Measurements from ENCODE around the gene PLCB3. TPM values are rescaled to one million over a fixed set of nuclear protein-coding genes. Genes with fewer than 3 reads are reported as not detected.

The PLCB3 gene
- total RNA-seq, 1 experiment from 2014 or later, result 48.1 TPM

DNA sequence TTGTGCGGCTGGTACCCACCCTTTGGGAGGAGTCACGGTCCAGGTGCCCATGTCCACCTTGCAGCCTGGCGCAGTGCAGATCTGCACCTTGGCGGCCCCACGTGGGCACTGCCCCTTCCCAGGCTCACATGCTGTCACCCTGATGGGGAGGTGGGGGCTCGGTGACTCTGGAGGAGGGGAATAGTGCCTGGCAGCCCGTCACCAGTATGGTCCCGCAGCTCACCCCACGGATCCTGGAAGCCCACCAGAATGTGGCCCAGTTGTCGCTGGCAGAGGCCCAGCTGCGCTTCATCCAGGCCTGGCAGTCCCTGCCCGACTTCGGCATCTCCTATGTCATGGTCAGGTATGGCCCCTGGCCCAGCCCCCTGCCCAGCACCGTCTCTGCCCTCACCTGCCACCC lies 30.5 kb upstream of the PLCB3 start:
- DNase-seq (ENCODE audit: low read depth), result no peak

- no peak for DNase-seq (ENCODE audit: low read depth)
Measured at GRCh38 chr11:64222651-64223000, 28.7 kb upstream of the PLCB3 start.

GRCh38 chr11:64223001-64223651 lies 28.2 kb upstream of the PLCB3 start:
- no peak for DNase-seq (ENCODE audit: low read depth)

DNA sequence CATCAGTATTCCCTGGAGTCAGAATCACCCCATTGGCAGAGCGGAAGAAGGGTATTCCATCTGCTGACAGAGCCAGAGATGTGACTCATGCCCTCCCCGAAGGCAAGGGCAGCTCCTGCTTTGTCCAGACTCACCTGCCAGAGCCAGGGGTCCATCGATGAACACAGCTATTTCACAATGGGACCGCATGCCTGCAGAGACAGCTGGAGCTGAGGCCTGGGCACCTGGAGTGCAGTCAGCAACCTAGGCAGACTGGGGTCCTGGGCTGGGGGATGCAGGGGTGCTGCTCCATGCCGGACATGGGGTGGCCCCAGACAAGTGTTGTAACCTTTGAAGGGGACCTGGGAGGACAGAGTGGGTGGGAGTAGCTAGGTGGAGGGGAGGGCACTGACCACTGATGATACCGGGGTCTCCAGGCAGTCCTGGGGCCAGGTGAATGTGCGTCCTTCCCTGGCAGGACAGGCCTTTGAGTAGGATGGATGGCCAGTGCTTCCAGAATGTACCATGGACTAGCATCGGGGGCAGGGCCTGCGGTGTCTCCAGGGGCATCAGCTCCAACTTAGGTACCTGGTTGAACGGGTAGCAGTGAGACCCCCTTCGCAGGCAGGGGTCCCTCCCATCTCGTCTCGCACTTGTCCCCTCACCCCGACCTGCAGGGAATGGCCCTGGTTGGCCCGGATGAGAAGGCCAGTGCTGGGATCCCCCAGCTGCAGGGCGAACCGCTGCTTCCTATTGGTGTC lies 27.0 kb upstream of the PLCB3 start:
- DNase-seq (ENCODE audit: low read depth), result peak; percentile 74

GRCh38 chr11:64224891-64225607 lies 26.3 kb upstream of the PLCB3 start:
- peak; percentile 32 for DNase-seq (ENCODE audit: low read depth)

GRCh38 chr11:64225608-64226506 lies 25.5 kb upstream of the PLCB3 start, which contains the start of the genes NUDT22 and TRPT1:
Gene NUDT22, plus strand, starts transcription at chr11:64226274. Its CDS starts 379 bp downstream, at chr11:64226653.
Gene TRPT1, minus strand, starts transcription at chr11:64226186. Its CDS starts 326 bp downstream, at chr11:64225860.
- DNase-seq (ENCODE audit: low read depth), result peak; percentile 81

GRCh38 chr11:64226507-64227051 lies 24.8 kb upstream of the PLCB3 start:
- DNase-seq (ENCODE audit: low read depth), result peak; percentile 50

- DNase-seq (ENCODE audit: low read depth), result no peak
Measured at GRCh38 chr11:64227405-64227956, 23.8 kb upstream of the PLCB3 start.

- DNase-seq (ENCODE audit: low read depth), result no peak
Measured at GRCh38 chr11:64229090-64229743, 22.1 kb upstream of the PLCB3 start.

DNA sequence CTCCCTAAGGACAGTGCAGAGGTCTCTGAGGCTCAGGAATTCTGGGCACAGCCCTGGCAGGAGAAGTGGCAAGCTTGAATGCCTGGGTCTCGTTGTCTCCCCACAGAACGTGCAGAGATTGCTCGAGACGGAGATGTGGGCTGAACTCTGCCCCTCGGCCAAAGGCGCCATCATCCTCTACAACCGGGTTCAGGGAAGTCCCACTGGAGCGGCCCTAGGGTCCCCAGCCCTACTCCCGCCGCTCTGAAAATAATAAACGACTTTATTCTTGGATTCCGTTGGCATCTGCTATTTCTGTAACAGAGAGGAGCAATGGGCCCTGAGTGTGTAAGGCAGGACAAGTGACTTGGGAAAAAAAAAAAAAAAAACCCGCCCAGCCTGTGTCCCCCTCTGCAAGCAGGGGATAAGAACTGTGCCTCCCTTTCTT lies 21.6 kb upstream of the PLCB3 start:
- DNase-seq (ENCODE audit: low read depth), result no peak

DNA sequence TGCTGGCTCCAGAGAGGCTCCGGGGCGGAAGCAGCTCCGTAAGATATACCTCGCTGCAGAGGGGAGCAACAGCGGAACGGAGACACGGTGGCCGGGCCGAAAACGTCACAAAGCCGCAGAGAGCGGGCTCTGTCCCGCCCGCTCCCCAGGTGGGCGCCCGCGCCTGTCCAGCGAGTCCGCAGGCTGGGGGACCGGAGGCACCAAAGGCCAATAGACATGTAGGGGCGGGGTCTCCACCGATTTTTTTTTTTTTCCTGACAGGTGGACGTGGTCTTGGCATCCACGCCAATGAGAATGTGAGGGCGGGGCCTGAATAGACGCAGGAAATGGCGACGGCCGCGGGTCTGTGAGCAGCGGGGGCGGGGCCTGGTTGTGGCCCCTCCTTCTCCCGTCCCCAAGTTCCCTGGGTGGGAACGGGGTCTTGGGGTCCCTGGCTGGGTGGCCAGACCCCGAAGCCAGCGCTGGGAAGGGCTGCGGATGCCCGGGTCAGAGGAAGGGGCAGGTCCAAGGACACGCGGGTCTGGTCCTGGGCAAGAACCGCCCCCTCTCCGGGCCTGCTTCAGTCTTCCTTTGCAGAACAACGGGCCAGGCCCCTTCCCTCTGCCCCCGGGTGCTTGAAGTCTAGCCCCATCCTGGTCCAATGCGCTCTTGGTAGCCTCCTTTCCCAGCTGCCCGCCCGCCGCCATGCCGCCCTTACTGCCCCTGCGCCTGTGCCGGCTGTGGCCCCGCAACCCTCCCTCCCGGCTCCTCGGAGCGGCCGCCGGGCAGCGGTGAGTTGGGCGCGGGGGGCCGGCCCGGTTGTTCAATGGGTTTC lies 21.0 kb upstream of the PLCB3 start, which contains the start of gene DNAJC4:
Gene DNAJC4, plus strand, starts transcription at position 378 of the 814 bp plus-strand sequence. Its CDS starts 307 bp downstream, at position 685.
- peak; percentile 85 for DNase-seq (ENCODE audit: low read depth)

GRCh38 chr11:64230985-64231365 lies 20.4 kb upstream of the PLCB3 start:
- DNase-seq (ENCODE audit: low read depth), result no peak

GRCh38 chr11:64231546-64231945 lies 19.8 kb upstream of the PLCB3 start:
- no peak for DNase-seq (ENCODE audit: low read depth)

DNA sequence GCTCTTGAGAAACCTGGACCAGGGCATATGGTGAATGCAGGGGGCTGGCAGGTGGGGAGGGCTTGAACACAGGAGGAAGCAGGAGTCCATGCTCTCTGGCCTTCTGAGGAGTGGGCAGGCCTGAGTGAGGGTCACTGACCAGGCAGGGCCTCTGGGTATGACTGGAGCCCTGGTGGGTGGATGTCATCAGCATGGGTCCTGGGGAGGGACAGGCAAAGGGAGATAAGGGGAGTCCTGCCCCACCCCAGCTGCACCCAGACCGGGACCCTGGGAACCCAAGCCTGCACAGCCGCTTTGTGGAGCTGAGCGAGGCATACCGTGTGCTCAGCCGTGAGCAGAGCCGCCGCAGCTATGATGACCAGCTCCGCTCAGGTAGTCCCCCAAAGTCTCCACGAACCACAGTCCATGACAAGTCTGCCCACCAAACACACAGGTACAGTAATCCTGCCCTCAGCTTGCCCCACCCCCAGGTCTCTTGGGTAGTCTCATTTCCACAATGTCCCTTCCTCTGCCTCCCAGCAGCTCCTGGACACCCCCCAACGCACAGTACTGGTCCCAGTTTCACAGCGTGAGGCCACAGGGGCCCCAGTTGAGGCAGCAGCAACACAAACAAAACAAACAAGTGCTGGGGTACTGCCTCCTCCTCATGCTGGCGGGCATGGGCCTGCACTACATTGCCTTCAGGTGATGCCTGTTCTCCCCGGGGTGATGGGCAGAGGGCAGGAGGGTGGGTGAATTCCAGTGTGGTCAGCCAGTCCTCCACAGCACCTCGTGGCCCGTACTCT lies 19.0 kb upstream of the PLCB3 start:
- DNase-seq (ENCODE audit: low read depth), result no peak

DNA sequence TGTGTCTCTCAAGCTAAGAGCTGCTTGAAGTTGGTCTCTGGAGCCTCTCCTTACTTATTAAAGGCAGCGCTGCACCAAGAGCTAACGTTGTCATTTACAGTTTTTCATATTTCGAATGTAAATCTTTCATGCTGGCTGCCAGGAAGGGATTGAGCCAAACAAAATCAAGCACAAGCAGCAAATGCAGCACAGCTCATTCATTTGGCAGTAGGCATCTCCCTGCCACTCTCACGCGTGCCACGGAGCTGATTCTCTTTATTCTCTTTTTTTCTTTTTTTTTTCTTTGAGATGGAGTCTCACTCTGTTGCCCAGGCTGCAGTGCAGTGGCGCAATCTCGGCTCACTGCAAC lies 18.4 kb upstream of the PLCB3 start:
- no peak for DNase-seq (ENCODE audit: low read depth)

DNA sequence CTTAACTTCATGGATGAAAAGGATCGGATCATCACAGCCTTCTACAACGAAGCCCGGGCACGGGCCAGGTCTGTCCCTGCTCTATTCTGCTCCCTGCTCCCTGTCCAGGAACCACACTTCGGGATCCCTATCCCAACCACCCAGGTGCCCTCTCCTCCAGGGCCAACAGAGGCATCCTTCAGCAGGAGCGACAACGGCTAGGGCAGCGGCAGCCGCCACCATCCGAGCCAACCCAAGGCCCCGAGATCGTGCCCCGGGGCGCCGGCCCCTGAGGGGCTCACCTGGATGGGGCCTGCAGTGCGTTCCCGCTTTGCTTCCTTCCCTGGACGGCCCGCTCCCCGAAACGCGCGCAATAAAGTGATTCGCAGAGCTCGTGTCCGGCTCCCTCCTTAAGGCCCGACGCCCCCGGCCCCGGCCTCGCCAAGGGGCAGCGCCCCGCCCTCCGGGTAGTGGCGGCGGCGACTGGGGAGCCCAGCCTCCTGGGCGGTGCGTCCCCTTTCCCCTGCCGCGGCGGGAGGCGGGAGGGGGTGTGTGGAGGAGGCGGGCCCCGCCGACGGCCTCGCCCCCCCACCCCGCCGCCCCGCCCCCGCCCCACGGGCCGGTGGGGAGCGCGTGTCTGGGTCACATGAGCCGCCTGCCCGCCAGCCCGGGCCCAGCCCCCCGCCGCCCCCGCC lies 17.3 kb upstream of the PLCB3 start, which contains the start of gene VEGFB:
Gene VEGFB, plus strand, starts transcription at position 672 of the 674 bp plus-strand sequence. CDS start 250 bp downstream, outside the sequence.
- peak; percentile 71 for DNase-seq (ENCODE audit: low read depth)

- DNase-seq (ENCODE audit: low read depth), result peak; percentile 39
Measured at GRCh38 chr11:64234647-64235379, 16.5 kb upstream of the PLCB3 start.

Measured in RPMI7951 (cell line).